Endodermal cell (in vitro differentiated cells): Measurements from ENCODE around the gene NUF2. TPM values are rescaled to one million over a fixed set of nuclear protein-coding genes. Genes with fewer than 3 reads are reported as not detected.

ENCODE experiments used
- DNase-seq: peaks from one replicate; pipeline ENCODE4 v3.0.0-alpha.2; 2017
- H3K27ac ChIP-seq: 2 replicates; pipeline ENCODE4 v1.5.1; 2013; ENCODE audit warnings: mild to moderate bottlenecking, low read depth, low read length, moderate library complexity
- H3K27me3 ChIP-seq: 2 replicates; pipeline ENCODE4 v1.6.1; 2013; ENCODE audit warnings: mild to moderate bottlenecking, low read length, moderate library complexity; ENCODE audit not compliant: insufficient read depth, control insufficient read depth, poor library complexity, severe bottlenecking
- H3K36me3 ChIP-seq: 2 replicates; pipeline ENCODE4 v1.7.0; 2013; ENCODE audit warnings: mild to moderate bottlenecking, low read length, moderate library complexity; ENCODE audit not compliant: control insufficient read depth, insufficient read depth
- H3K4me1 ChIP-seq: one replicate; pipeline ENCODE4 v1.7.0; 2013; ENCODE audit warnings: low read length; ENCODE audit not compliant: control insufficient read depth, insufficient read depth
- H3K4me3 ChIP-seq: 2 replicates; pipeline ENCODE4 v1.5.1; 2013; ENCODE audit warnings: mild to moderate bottlenecking, low read length, moderate library complexity
- H3K9ac ChIP-seq: 2 replicates; pipeline ENCODE4 v1.6.1; 2013; ENCODE audit warnings: mild to moderate bottlenecking, low read length, moderate library complexity; ENCODE audit not compliant: poor library complexity, severe bottlenecking; ENCODE audit errors: extremely low read depth
- H3K9me3 ChIP-seq: 2 replicates; pipeline ENCODE4 v1.6.1; 2013; ENCODE audit warnings: mild to moderate bottlenecking, low read length, moderate library complexity; ENCODE audit not compliant: control insufficient read depth
- H3K27ac Mint-ChIP-seq: 2 replicates; pipeline ENCODE4 v1.8.0; 2020; ENCODE audit warnings: mixed read lengths
- H3K27me3 Mint-ChIP-seq: 2 replicates; pipeline ENCODE4 v1.8.0; 2021; ENCODE audit warnings: mild to moderate bottlenecking, mixed read lengths; ENCODE audit not compliant: insufficient read depth
- H3K36me3 Mint-ChIP-seq: 2 replicates; pipeline ENCODE4 v1.8.0; 2020; ENCODE audit warnings: low read depth, mixed read lengths
- H3K4me1 Mint-ChIP-seq: 2 replicates; pipeline ENCODE4 v1.8.0; 2020; ENCODE audit warnings: mixed read lengths
- H3K4me3 Mint-ChIP-seq: 2 replicates; pipeline ENCODE4 v1.8.0; 2020; ENCODE audit warnings: mild to moderate bottlenecking, moderate library complexity, mixed read lengths
- H3K9me3 Mint-ChIP-seq: 2 replicates; pipeline ENCODE4 v1.8.0; 2020; ENCODE audit warnings: mild to moderate bottlenecking, mixed read lengths
- CTCF ChIP-seq: fragments of 200-600 bp; sonication (generic); conservative IDR thresholded peaks from 2 replicates; pipeline ENCODE4 v1.5.0; 2021; ENCODE audit warnings: antibody characterized with exemption, mild to moderate bottlenecking
- WGBS, 2 experiments: methylation state at CpG; one replicate each; pipeline versions ENCODE4 v1.1.5 to v1.1.7; 2013; ENCODE audit warnings: missing lambda C conversion rate in 2 of 2, mixed read lengths in 1 of 2; ENCODE audit not compliant: insufficient coverage in 1 of 2, insufficient read length in 1 of 2; 5-methylcytosine and 5-hydroxymethylcytosine counted together
- total RNA-seq, 2 donors: library from RNA; stranded (reverse); fragmentation: NEBNext Ultra II Directional in 1 of 2; extraction: Animal tissue kit (Norgen Biotek cat#: 25700) in 1 of 2; gene quantifications; 2 replicates in 1 of 2; 3 replicates in 1 of 2; pipeline ENCODE4 v1.2.1, GENCODE V29; 2021

The NUF2 gene
- total RNA-seq, 2 donors from 2014 or later: 28.8 to 35.8 TPM

- Histone ChIP-seq H3K9me3 (no peaks in the 10 kb centered on the region), H3K27me3 (peaks cover 33% of the 10 kb centered on the region), H3K9ac (no peak overlapping the region), H3K36me3 (peaks cover 50% of the 10 kb centered on the region), H3K27ac (no peak overlapping the region), H3K4me3 (no peak overlapping the region), H3K4me1 (no peaks in the 10 kb centered on the region)
- WGBS, 2 experiments: 91 to 100% methylated on average over 3 to 4 of the region's 4 CpGs
- Mint-ChIP-seq H3K27ac (no peak overlapping the region), H3K27me3 (peaks cover 22% of the 10 kb centered on the region), H3K4me3 (no peak overlapping the region), H3K36me3 (peaks cover 37% of the 10 kb centered on the region), H3K9me3 (no peaks in the 10 kb centered on the region), H3K4me1 (peaks cover 6% of the 10 kb centered on the region)
- no peak for TF ChIP-seq CTCF
- no peak for DNase-seq
Measured at GRCh38 chr1:163346326-163346870, 24.6 kb downstream of the NUF2 start.

- no peak for TF ChIP-seq CTCF
- H3K4me3 ChIP-seq: no peak overlapping the region
- Mint-ChIP-seq H3K27ac (no peak overlapping the region), H3K4me1 (peaks cover 6% of the 10 kb centered on the region), H3K4me3 (no peak overlapping the region), H3K36me3 (peaks cover 42% of the 10 kb centered on the region), H3K9me3 (no peaks in the 10 kb centered on the region), H3K27me3 (peaks cover 27% of the 10 kb centered on the region)
- no peak for DNase-seq
- no peaks in the 10 kb centered on the region for H3K9me3 ChIP-seq
- H3K27me3 ChIP-seq: peaks cover 40% of the 10 kb centered on the region
- WGBS, 2 experiments: 97% methylated on average over 2 of the region's 2 CpGs; no CpG with 5 or more reads in 1 of the 2 experiments
- H3K36me3 ChIP-seq: peaks cover 56% of the 10 kb centered on the region
- no peak overlapping the region for H3K9ac ChIP-seq
- no peaks in the 10 kb centered on the region for H3K4me1 ChIP-seq
- H3K27ac ChIP-seq: no peak overlapping the region
Measured at GRCh38 chr1:163347106-163347505, 25.4 kb downstream of the NUF2 start.

DNA sequence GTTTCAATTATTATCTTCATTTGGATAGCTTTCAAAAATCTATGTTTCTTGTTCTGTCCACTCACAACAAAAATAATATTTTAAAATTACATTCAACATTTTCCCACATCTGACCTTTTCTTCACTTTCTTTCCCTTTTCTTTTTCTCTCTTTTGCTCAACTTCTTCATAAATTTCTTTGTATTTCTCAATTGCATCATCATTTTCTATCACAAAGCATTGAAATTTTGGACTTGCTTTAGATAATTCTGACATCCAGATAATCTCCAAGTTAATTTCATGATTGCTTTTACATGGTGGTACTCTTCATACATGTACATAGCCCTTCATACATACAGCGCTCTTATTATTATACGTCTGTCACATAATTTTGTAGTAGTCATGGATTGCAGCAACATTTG, 30.2 kb downstream of the NUF2 start:
- peaks cover 43% of the 10 kb centered on the region for H3K27me3 ChIP-seq
- Mint-ChIP-seq H3K36me3 (peaks cover 30% of the 10 kb centered on the region), H3K27me3 (peaks cover 27% of the 10 kb centered on the region), H3K27ac (no peak overlapping the region), H3K4me1 (peaks cover 6% of the 10 kb centered on the region), H3K4me3 (no peak overlapping the region), H3K9me3 (no peaks in the 10 kb centered on the region)
- H3K9me3 ChIP-seq: no peaks in the 10 kb centered on the region
- no peak overlapping the region for H3K9ac ChIP-seq
- H3K36me3 ChIP-seq: peaks cover 58% of the 10 kb centered on the region
- 100% methylated on average over 2 of the region's 2 CpGs; no CpG with 5 or more reads in 1 of the 2 experiments for WGBS, 2 experiments
- DNase-seq: no peak
- H3K4me3 ChIP-seq: no peak overlapping the region
- no peak overlapping the region for H3K27ac ChIP-seq
- TF ChIP-seq CTCF: no peak
- H3K4me1 ChIP-seq: no peaks in the 10 kb centered on the region
